Dedifferentiated amniotic fluid mesenchymal stem cell (primary cell): ENCODE data around the gene SPOCK1.

Experiments
- DNase-seq: peaks from one replicate; pipeline ENCODE4 v3.0.0-alpha.2; 2016; ENCODE audit errors: extremely low spot score

SPOCK1 gene

GRCh38 chr5:137200906-137201700 is 298.0 kb downstream of the SPOCK1 start:
- no peak for DNase-seq

- peak; percentile 50 for DNase-seq
These were observed 299.2 kb downstream of the SPOCK1 start for GRCh38 chr5:137199966-137200365.

DNA sequence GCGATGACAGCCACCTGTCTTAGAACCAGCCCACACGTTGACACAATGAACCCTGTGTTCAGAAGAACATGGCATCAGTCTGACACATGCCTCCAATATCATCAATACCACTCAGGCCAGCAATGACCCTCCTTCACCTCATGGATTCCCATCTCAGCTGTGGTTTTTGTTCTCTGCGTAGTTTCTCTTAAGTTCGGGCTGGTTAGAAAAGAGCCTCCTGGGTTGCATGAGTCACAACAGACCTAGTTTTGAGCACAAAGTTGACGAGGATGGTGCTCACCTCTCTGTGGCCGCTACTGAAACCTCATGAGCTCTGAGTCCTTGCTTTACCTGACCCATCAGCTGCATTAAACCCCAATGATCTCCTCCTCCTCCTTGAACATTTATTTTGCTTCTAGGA is 299.9 kb downstream of the SPOCK1 start:
- DNase-seq = no peak

DNA sequence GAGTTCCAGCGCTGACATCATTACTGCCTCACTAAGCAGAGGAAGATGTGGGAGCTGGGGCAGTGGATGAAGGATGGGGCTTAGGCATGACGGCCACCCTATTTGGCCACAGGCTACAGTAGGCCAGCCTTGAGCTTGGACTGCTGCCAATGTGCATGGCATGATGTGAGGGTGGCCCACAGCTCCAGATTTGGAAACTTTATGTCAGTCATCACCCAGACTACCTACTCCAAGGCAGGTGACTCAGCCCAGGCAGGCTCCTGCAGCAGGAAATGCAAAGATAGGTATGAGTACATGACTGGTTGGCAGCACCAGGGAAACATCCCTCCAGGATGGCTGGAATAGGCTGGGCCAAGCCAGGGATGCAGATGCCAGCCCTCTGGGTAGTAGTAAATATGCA is 303.6 kb downstream of the SPOCK1 start:
- DNase-seq = no peak

DNA sequence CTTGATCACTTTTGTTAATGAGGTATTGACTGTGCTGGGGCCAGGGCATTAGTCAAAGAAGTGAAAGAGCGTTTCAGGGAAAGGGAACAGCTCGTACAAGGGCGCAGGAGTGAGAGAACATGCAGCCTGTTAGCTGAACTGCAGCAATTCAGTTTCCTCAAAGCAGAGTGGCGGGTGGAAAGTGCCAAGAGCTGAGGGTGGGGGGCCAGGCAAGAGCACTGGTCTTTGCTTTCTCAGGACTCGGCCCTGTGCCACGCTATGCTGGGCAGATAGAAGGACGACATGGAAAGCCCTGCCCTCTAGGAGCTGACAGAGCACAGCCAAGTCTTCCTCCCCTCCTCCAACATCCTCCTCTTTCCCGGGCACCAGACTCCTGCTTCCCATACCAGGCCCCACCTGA is 304.8 kb downstream of the SPOCK1 start:
- no peak for DNase-seq

GRCh38 chr5:137192293-137192743 is 306.8 kb downstream of the SPOCK1 start:
- no peak for DNase-seq

GRCh38 chr5:137191179-137191578 is 307.9 kb downstream of the SPOCK1 start:
- no peak for DNase-seq

GRCh38 chr5:137190441-137190840 is 308.7 kb downstream of the SPOCK1 start:
- DNase-seq = peak; percentile 30

GRCh38 chr5:137190031-137190430 is 309.1 kb downstream of the SPOCK1 start:
- no peak for DNase-seq

DNA sequence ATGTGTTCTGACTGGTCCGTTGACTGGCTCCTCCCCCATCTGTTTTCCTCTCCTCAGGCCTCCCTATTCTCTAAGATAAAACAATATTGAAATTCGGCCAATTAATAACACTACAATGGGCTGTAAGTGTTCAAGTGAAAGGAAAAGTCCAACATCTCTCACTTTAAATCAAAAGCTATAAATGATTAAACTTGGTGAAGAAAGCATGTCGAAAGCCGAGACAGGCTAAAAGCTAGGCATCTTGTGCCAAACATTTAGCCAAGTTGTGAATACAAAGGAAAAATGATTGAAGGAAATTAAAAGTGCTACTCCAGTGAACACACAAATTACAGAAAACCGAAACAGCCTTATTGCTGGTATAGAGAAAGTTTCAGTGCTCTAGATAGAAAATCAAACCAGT is 310.6 kb downstream of the SPOCK1 start:
- no peak for DNase-seq

DNA sequence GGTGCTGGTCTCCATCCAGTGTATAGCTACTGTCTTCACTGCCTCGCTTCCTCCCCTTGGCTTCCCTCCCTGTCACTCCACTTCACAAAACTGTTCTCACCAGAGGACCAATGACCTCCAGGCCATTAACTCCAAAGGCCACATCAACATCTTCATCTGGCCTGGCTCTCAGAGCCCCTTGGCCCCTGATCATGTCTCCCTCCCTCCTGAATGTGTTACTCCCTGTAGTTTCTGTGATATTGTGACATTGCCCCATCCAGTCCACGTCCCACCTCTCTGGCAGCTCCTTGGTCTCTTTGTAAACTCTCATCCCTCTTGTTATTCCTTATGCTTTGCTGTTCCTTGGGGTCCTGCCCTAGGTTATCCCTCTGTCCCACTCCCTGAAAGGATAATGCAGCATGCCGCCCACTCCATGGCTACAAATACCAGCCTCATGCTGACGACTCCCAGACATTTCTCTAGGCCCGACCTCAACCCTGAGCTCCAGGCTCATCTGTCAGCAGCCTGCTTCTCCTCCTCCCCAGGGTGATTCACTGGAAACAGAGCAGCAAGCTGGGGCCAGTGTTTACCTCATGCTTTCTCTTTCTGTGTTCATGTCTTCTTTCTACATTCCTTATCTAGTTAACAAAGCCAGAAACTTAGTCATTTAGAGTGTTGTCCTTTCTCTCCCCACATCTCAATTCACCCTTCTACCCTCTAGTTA is 312.2 kb downstream of the SPOCK1 start:
- peak; percentile 36 for DNase-seq

DNA sequence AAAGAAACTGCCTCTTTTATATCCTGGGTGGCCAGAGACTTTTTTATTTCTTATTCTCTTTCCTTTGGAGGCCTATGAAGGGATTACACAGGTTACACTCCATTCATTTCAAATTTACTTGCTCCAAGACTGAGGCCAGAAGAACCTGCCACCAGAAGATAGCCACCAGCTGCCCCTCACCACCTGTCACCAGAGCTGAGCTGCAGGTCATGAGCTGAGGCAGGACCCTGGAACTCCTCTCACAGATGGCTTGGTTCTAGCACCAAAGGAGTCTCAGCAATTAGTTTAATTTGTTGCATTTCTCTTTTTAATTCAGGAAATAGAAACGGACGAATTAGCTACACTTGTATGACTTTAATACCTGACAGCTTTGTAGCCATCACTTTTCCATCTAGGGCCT is 313.9 kb downstream of the SPOCK1 start:
- no peak for DNase-seq

- no peak for DNase-seq
These were observed 314.4 kb downstream of the SPOCK1 start for GRCh38 chr5:137184734-137185133.

- no peak for DNase-seq
These were observed 316.6 kb downstream of the SPOCK1 start for GRCh38 chr5:137182576-137182975.

GRCh38 chr5:137181667-137182066 is 317.5 kb downstream of the SPOCK1 start:
- no peak for DNase-seq

GRCh38 chr5:137179203-137179602 is 319.9 kb downstream of the SPOCK1 start:
- no peak for DNase-seq

- DNase-seq = no peak
These were observed 322.5 kb downstream of the SPOCK1 start for GRCh38 chr5:137176609-137177008.

DNA sequence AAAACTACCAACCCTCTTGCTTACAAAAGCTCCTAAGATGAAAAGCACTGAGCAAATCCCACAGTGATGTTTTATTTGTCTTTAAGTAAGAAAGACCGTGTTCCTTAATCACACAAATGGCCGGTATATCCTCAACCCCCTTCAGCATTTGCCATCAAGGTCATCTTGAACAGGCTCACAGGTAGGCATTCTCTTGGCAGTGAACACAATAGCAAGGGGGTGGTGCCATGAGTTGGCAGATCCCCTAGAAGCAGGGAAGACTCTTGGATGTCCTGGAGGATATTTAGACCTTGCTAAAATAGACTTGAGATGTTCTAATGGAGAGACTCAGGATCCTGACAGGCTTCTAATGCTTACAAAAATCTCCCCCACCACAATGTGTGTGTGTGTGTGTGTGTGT is 323.0 kb downstream of the SPOCK1 start:
- no peak for DNase-seq

GRCh38 chr5:137174196-137174595 is 324.9 kb downstream of the SPOCK1 start:
- DNase-seq = no peak

DNA sequence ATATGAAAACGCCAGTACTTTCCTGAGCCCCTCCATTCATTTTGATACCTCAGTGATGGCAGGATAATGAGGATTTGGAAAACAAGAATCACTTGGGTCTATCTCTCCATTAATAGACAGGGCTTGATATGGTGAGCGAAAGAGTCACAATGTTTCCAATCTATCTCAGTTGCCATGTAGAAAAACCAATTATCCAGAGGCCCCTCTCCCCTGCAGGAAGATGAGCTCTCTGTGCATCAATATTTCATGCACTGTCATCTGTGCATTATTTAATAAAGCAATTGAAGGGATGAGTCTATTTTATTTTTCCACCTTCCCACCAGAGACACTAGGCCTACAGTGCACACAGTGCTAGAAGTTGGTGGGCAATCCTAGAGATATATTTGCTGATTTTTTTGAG is 326.9 kb downstream of the SPOCK1 start:
- DNase-seq = no peak

DNA sequence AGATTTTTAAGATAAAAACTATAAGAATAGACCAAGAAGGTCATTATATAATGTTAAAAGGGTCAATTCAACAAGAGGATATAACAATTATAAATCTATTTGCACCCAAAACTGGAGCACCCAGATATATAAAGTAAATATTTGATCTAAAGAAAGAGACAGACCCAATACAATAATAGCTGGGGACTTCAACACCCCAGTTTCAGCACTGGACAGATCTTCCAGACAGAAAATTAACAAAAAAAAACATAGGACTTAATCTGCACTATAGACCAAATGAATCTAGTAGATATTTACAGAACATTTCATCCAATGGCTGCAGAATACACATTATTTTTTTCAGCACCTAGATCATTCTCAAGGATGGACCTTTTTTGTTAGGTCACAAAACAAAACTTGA is 331.9 kb downstream of the SPOCK1 start:
- no peak for DNase-seq

GRCh38 chr5:137164961-137165360 is 334.2 kb downstream of the SPOCK1 start:
- no peak for DNase-seq

GRCh38 chr5:137164536-137164935 is 334.6 kb downstream of the SPOCK1 start:
- no peak for DNase-seq
